Left ventricle myocardium inferior (tissue), 1 donor: ENCODE results near the gene ZNF480. TPM values are rescaled to one million over a fixed set of nuclear protein-coding genes. Genes with fewer than 3 reads are reported as not detected.

Source experiments
- DNase-seq: peaks from one replicate; pipeline ENCODE4 v3.0.0-alpha.2; 2020
- H3K27ac ChIP-seq: fragments of 200-600 bp; replicated peaks from 2 replicates; pipeline ENCODE4 v1.8.0; 2021
- H3K27me3 ChIP-seq: fragments of 200-600 bp; 2 replicates; pipeline ENCODE4 v1.8.0; 2021; ENCODE audit warnings: low read depth
- H3K36me3 ChIP-seq: fragments of 200-600 bp; 2 replicates; pipeline ENCODE4 v1.8.0; 2021
- H3K4me1 ChIP-seq: fragments of 200-600 bp; 2 replicates; pipeline ENCODE4 v1.8.0; 2021
- H3K4me3 ChIP-seq: fragments of 200-600 bp; 2 replicates; pipeline ENCODE4 v1.8.0; 2021; ENCODE audit warnings: mild to moderate bottlenecking, moderate library complexity
- H3K9me3 ChIP-seq: fragments of 200-600 bp; replicated peaks from 2 replicates; pipeline ENCODE4 v1.8.0; 2021
- CTCF ChIP-seq: fragments of 200-600 bp; IDR thresholded peaks from 2 replicates; pipeline ENCODE4 v1.8.0; 2021; ENCODE audit warnings: antibody characterized with exemption, mild to moderate bottlenecking, borderline replicate concordance
- intact Hi-C: fragments of 100-400 bp; cut with micrococcal nuclease; formaldehyde crosslinking; loops from one replicate; pipeline ENCODE4 v1.11.0; 2022
- total RNA-seq: library from RNA; stranded (reverse); fragmentation: NEBNext Ultra II Directional; extraction: Animal tissue kit (Norgen Biotek cat#: 25700); gene quantifications from one replicate; pipeline ENCODE4 v1.2.1, GENCODE V29; 2021
- donor health status: DM: no; HTN: yes; CAD: no; lungs with severe emphysema.

Gene ZNF480
- total RNA-seq, 1 donor from 2014 or later = 18.9 TPM

GRCh38 chr19:52343548-52343947, 46.6 kb downstream of the ZNF480 start:
- Histone ChIP-seq H3K27ac (no peak overlapping the region), H3K4me3 (no peak overlapping the region), H3K27me3 (no peaks in the 10 kb centered on the region), H3K36me3 (peaks cover 10% of the 10 kb centered on the region), H3K9me3 (no peaks in the 10 kb centered on the region), H3K4me1 (no peaks in the 10 kb centered on the region)
- TF ChIP-seq CTCF = peak; percentile 72
- DNase-seq = peak; percentile 20
- intact Hi-C loops = no loop called here

GRCh38 chr19:52345162-52345561, 48.2 kb downstream of the ZNF480 start:
- Histone ChIP-seq H3K4me1 (no peaks in the 10 kb centered on the region), H3K4me3 (no peak overlapping the region), H3K27me3 (no peaks in the 10 kb centered on the region), H3K27ac (no peak overlapping the region), H3K36me3 (peaks cover 27% of the 10 kb centered on the region), H3K9me3 (no peaks in the 10 kb centered on the region)
- intact Hi-C loops = no loop called here
- DNase-seq = no peak
- TF ChIP-seq CTCF = no peak

- no peaks in the 10 kb centered on the region for H3K27me3 ChIP-seq
- H3K9me3 ChIP-seq = no peaks in the 10 kb centered on the region
- H3K4me1 ChIP-seq = no peaks in the 10 kb centered on the region
- H3K36me3 ChIP-seq = peaks cover 86% of the 10 kb centered on the region
- intact Hi-C loops = no loop called here
- TF ChIP-seq CTCF = no peak
- H3K27ac ChIP-seq = no peak overlapping the region
- no peak for DNase-seq
- no peak overlapping the region for H3K4me3 ChIP-seq
Observed at GRCh38 chr19:52351512-52351911, 54.5 kb downstream of the ZNF480 start.

- Histone ChIP-seq H3K27ac (no peak overlapping the region), H3K27me3 (no peaks in the 10 kb centered on the region), H3K4me1 (peaks cover 22% of the 10 kb centered on the region), H3K36me3 (peaks cover 66% of the 10 kb centered on the region), H3K4me3 (no peak overlapping the region), H3K9me3 (peaks cover 74% of the 10 kb centered on the region)
- no peak for DNase-seq
- no peak for TF ChIP-seq CTCF
- intact Hi-C loops = no loop called here
Observed at GRCh38 chr19:52366414-52366824, 69.5 kb downstream of the ZNF480 start.

- Histone ChIP-seq H3K27me3 (no peaks in the 10 kb centered on the region), H3K36me3 (peaks cover 58% of the 10 kb centered on the region), H3K27ac (peak within 1 kb of the TSS; percentile 94), H3K4me1 (peaks cover 24% of the 10 kb centered on the region), H3K4me3 (peak within 1 kb of the TSS; percentile 84), H3K9me3 (peaks cover 61% of the 10 kb centered on the region)
- TF ChIP-seq CTCF = no peak
- DNase-seq = peak; percentile 95
- intact Hi-C loops = no loop called here
Observed at GRCh38 chr19:52369559-52370340, 72.8 kb downstream of the ZNF480 start, which contains the start of gene ZNF880. TSS of gene ZNF880 (plus strand) at chr19:52369923. CDS start at chr19:52369966, 43 bp downstream.
